H7 (cell line): Measurements from ENCODE around the gene KRTAP26-1. TPM values are rescaled to one million over a fixed set of nuclear protein-coding genes. Genes with fewer than 3 reads are reported as not detected.

Experiments
- DNase-seq: peaks from one replicate; pipeline ENCODE4 v3.0.0; 2012
- H3K27me3 ChIP-seq: 2 replicates; pipeline ENCODE4 v1.6.0; 2011; ENCODE audit warnings: mild to moderate bottlenecking, low read length; ENCODE audit not compliant: control insufficient read depth, insufficient read depth
- H3K36me3 ChIP-seq: replicated peaks from 2 replicates; pipeline ENCODE4 v1.5.1; 2011; ENCODE audit warnings: low read length; ENCODE audit not compliant: control insufficient read depth, insufficient read depth
- H3K4me3 ChIP-seq: 2 replicates; pipeline ENCODE4 v1.5.1; 2011; ENCODE audit warnings: low read depth, mild to moderate bottlenecking, control low read depth, low read length, moderate library complexity; ENCODE audit not compliant: insufficient read depth
- total RNA-seq: library from RNA; depleted of rRNA; stranded (reverse); fragments of >200 nt; shearing (Covaris generic); gene quantifications from 2 replicates; pipeline ENCODE4 v1.2.3, GENCODE V29; 2014; rRNA removed

Gene KRTAP26-1
- total RNA-seq, 1 experiment from 2014 or later, result not detected

DNA sequence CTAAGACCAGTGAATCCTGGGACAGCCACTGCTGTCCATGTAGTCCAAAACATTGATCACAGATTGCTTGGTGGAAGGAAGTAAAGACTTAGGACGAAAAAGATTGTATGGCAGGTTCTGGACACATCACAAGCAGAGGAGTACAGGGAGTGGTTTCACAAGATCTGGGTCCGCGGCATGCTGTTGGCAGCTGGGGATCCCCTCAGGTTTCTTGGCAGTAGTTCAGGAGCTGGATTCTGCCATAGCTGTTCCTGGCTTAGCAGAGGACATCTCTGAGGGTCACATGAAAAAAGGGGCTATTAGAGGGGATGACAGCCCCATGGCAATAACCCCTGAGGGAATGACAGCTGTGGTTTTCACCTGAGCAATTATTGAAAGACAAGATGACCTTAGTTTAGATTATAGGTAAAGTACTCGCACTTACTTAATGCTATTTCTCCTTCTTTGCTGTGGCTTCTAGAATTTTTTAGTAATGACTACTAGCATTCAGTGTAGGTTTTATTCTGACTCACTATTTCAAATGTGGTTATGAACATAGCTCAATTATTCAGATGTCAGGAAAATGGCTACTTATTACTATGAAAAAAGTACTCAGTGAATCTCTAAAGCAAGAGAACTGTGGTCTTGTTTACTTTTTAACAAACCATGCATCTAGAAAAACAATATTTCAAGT is 9.2 kb upstream of the KRTAP26-1 start:
- no peaks in the 10 kb centered on the region for H3K36me3 ChIP-seq
- H3K4me3 ChIP-seq, result no peak overlapping the region
- DNase-seq, result no peak
- no peaks in the 10 kb centered on the region for H3K27me3 ChIP-seq

DNA sequence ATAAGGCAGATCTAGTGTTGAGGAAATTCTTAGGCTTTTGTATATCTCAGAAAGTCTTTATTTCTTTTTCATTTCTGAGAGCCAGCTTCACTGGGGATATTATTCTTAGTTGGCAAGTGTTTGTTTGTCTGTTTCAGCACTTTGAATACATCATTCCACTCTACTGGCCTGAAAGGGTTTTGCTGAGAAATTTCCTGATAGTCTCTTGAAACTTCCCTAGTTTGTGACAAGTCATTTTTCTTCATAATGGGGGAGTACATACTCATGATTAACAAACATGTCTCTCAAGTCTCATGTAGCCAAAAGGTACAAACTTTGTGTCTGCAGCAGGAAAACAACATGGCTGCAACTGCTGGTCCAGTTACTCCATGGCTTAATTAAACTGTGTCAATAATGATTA is 6.3 kb upstream of the KRTAP26-1 start:
- Histone ChIP-seq H3K36me3 (no peaks in the 10 kb centered on the region), H3K4me3 (no peak overlapping the region), H3K27me3 (no peaks in the 10 kb centered on the region)
- DNase-seq, result no peak

DNA sequence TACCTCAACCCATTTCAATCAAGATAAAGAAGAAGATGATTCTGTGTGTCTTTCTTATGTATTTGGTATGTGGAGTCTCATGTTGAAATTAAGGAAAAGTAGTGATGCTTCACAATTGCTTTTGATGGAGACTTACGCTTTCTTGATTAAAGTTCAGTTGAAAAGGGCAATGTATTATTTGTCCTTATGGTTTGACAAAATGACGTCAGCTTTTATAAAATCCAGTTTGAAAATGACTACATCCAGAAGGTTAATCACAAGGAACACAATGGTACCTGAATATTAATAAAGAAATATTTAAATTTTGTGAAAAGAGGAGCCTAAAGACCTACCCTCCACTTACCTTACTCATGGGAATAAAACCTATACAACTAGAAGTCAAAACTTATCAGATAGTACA is 4.4 kb downstream of the KRTAP26-1 start:
- no peak for DNase-seq
- Histone ChIP-seq H3K27me3 (no peaks in the 10 kb centered on the region), H3K4me3 (no peak overlapping the region), H3K36me3 (no peaks in the 10 kb centered on the region)

DNA sequence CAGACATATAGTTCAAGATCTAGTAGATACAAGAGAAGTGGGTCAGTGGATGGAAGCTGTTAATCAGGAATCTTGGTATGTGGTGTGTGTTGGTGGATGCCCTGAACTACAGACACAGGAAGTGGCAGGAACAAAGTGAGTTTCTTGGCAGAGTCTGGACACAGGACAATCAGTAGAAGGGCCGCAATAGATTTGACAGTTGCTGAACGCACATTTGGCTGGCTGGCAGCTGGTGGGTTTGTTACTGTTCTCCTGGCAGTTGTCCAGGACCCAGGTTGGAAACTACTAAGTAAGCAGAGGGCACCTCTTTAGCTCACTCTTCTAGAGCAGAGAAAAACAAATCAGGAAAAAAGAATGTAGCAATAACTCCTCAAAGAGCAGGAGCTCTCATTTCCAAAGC is 13.2 kb downstream of the KRTAP26-1 start:
- no peak for DNase-seq
- H3K4me3 ChIP-seq, result no peak overlapping the region
- no peaks in the 10 kb centered on the region for H3K36me3 ChIP-seq
- H3K27me3 ChIP-seq, result no peaks in the 10 kb centered on the region

DNA sequence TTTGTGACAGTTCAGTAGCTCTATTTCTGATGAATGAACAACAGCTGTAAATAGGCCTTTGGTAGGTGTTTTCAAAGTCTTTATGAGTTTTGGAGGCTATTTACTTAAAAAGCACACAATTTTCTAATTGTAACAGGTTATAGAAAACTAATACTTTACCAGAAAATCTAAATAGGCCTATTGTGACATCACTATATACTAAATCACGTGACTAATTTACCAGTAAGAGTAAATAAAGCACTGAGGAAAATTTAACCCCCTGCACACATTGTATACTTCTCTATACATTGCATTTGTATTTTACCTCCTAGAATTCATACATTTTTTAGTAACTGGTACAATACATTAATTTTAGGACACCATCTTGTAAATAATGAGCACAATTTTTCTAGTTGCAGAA is 15.0 kb downstream of the KRTAP26-1 start:
- H3K4me3 ChIP-seq, result no peak overlapping the region
- H3K36me3 ChIP-seq, result no peaks in the 10 kb centered on the region
- no peak for DNase-seq
- H3K27me3 ChIP-seq, result no peaks in the 10 kb centered on the region

DNA sequence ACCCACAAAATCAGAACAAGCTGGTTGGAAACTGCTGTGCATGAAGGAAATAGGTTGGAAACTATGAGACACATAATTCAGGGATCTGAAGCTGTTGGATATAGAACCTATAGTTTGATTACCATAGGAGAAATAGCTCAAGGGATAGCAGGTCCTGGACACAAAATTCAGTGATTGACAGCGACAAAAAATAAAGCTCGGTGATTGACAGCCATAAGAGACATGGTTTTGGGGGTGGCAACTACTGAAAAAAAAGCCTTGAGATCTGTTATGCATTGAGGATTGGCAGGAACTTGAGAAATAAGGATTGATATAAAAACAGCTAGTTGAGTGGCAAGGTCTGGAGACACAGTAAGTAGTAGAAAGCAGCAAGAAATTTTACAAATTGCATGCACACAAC is 30.9 kb downstream of the KRTAP26-1 start, which contains the start of gene KRTAP25-1:
TSS of gene KRTAP25-1 (minus strand) at position 300 of the 400 bp plus-strand sequence. CDS start at position 276, 24 bp downstream.
- H3K4me3 ChIP-seq, result no peak within 1 kb of the TSS
- no peaks in the 10 kb centered on the region for H3K27me3 ChIP-seq
- H3K36me3 ChIP-seq, result no peaks in the 10 kb centered on the region
- DNase-seq, result no peak

DNA sequence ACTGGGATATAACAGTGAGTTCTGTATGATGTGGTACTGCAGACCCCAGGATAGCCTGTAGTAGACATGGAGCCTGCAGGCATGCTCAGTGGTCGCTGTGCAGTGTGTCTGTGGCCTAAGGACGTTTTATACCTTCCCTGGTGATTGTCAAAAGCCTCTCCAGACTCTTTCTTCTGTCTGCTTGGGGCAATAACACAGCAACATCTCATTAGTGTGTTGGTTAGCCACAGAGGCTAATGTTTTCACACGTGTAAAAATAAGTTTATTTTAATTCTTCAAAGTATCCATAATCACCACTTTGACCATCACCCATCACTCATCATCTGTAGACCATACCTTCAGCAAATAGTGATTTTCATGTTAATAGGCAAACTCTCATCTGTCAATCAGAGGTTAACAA is 37.3 kb downstream of the KRTAP26-1 start, which contains the start of gene KRTAP24-1:
TSS of gene KRTAP24-1 (minus strand) at position 101 of the 400 bp plus-strand sequence. CDS start at position 83, 18 bp downstream.
- H3K27me3 ChIP-seq, result no peaks in the 10 kb centered on the region
- H3K36me3 ChIP-seq, result no peaks in the 10 kb centered on the region
- DNase-seq, result no peak
- H3K4me3 ChIP-seq, result no peak within 1 kb of the TSS

DNA sequence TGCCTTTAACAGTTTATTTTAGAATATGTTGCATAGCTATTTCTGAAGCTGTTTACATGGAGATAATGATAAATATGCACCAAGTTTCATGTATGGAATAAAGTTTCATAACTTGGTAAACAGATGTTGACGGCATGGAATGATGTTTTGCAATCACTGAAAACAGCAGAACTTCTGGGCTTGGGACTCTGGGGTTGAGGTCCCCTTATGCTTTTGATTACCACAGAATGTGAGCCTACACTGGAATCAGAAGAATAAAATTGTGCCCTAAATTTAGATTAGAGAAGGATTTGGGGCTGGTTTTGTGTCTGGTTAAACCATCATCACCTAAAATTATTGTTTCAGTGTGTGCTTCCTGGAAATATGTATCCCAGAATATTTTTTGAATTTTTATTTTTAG is 48.5 kb downstream of the KRTAP26-1 start:
- no peak for DNase-seq
- no peaks in the 10 kb centered on the region for H3K36me3 ChIP-seq
- H3K4me3 ChIP-seq, result no peak overlapping the region
- no peaks in the 10 kb centered on the region for H3K27me3 ChIP-seq

DNA sequence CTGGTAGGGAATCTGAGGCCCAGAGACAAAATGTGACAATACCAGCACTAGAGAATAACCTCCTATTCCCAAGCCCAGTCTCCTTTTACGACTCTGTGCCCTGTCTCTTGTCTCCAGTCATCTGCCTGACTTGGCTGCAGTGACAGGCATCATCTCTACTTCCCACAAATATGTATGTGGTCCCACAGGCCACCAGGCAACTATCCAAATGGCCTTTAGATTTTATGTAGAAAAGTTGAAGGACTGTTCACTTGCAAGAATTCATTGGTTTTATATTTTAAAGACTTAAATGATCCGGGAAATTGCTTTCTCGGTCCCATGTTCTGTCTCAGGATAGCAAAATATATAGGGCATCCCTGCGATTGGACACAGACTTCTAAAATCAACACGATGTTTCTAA is 49.0 kb downstream of the KRTAP26-1 start:
- Histone ChIP-seq H3K4me3 (no peak overlapping the region), H3K36me3 (no peaks in the 10 kb centered on the region), H3K27me3 (no peaks in the 10 kb centered on the region)
- DNase-seq, result no peak

DNA sequence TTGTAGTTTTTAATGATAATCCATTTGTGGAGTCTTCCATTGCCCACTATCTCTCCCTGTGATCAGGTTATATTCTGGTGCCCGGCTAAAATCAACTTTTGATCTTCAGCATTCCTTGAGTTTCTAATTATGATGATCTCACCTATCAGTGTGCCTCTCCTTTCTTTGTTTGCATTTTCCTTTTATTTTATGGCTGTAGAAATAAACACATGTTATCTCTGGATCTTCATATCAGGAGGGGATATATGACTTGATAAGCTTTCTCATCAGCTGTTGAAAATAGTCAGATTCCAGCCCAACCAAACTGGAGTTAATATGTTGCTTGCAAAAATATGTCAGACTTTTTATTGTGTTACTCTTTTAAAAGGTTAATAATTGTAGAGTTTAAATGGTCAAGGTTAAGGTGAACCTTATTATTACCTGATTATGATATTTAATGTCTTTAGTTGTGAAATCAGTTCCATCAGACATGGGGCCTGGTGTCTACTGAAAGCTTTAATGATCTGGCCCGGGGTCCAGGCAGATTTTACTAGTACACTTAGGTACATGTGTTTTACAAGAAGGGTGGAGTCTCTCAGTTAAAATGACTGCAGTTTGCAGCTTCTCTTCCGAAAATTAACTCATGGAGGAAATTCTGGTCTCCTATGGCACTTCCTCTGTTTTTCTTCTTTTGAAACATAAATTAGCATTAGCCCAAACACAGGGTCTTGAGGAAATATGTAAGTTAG is 50.1 kb downstream of the KRTAP26-1 start:
- Histone ChIP-seq H3K36me3 (no peaks in the 10 kb centered on the region), H3K4me3 (no peak overlapping the region)

More for the DNA sequence above, 50.1 kb downstream of the KRTAP26-1 start:
- DNase-seq, result no peak
- H3K27me3 ChIP-seq, result no peaks in the 10 kb centered on the region

Other genes starting within 250 kb of the KRTAP26-1 start
- not detected in 2 replicates for gene CLDN17, start 153.5 kb downstream of the KRTAP26-1 start, total RNA-seq
- gene CLDN8, start 104.2 kb downstream of the KRTAP26-1 start, total RNA-seq, result not detected in 2 replicates
- not detected in 2 replicates for gene KRTAP24-1, start 37.4 kb downstream of the KRTAP26-1 start, total RNA-seq
- gene KRTAP25-1, start 30.8 kb downstream of the KRTAP26-1 start, total RNA-seq, result not detected in 2 replicates
- not detected in 2 replicates for gene KRTAP27-1, start 17.4 kb upstream of the KRTAP26-1 start, total RNA-seq
- not detected in 2 replicates for gene KRTAP23-1, start 28.3 kb upstream of the KRTAP26-1 start, total RNA-seq
- not detected in 2 replicates for gene KRTAP13-2, start 52.0 kb upstream of the KRTAP26-1 start, total RNA-seq
- not detected in 2 replicates for gene KRTAP13-1, start 75.7 kb upstream of the KRTAP26-1 start, total RNA-seq
- not detected in 2 replicates for gene KRTAP13-3, start 105.6 kb upstream of the KRTAP26-1 start, total RNA-seq
- not detected in 2 replicates for gene KRTAP13-4, start 109.9 kb upstream of the KRTAP26-1 start, total RNA-seq
- not detected in 2 replicates for gene KRTAP15-1, start 120.0 kb upstream of the KRTAP26-1 start, total RNA-seq
- gene KRTAP19-1, start 160.1 kb upstream of the KRTAP26-1 start, total RNA-seq, result not detected in 2 replicates
- not detected in 2 replicates for gene KRTAP19-2, start 167.1 kb upstream of the KRTAP26-1 start, total RNA-seq
- gene KRTAP19-3, start 171.7 kb upstream of the KRTAP26-1 start, total RNA-seq, result not detected in 2 replicates
- not detected in 2 replicates for gene KRTAP19-4, start 176.8 kb upstream of the KRTAP26-1 start, total RNA-seq
- not detected in 2 replicates for gene KRTAP19-5, start 181.8 kb upstream of the KRTAP26-1 start, total RNA-seq
- gene KRTAP19-6, start 221.5 kb upstream of the KRTAP26-1 start, total RNA-seq, result not detected in 2 replicates
- gene KRTAP19-7, start 241.0 kb upstream of the KRTAP26-1 start, total RNA-seq, result not detected in 2 replicates